C4-2B (cell line): ENCODE results near the gene IFT74.

Experiments
- H3K27ac ChIP-seq: fragments of 450-650 bp; 2 replicates; pipeline ENCODE4 v1.5.1; 2017
- CTCF ChIP-seq: fragments of 450-650 bp; conservative IDR thresholded peaks from 2 replicates; pipeline ENCODE4 v1.5.1; 2017; ENCODE audit warnings: mild to moderate bottlenecking
- ZFX ChIP-seq: fragments of 450-650 bp; IDR thresholded peaks from 2 replicates; pipeline ENCODE4 v1.6.1; 2017

The IFT74 gene

GRCh38 chr9:27005491-27005890, 49.3 kb downstream of the IFT74 start, which contains the start of gene LRRC19:
LRRC19 (minus strand) TSS chr9:27005672; CDS start chr9:26999694, 5,978 bp downstream.
- TF ChIP-seq ZFX (no peak), CTCF (no peak)
- H3K27ac ChIP-seq: no peak within 1 kb of the TSS

- no peak for TF ChIP-seq ZFX
- H3K27ac ChIP-seq: no peak overlapping the region
Observed at GRCh38 chr9:27019589-27019988, 63.4 kb downstream of the IFT74 start.

GRCh38 chr9:27022920-27023319, 66.7 kb downstream of the IFT74 start:
- TF ChIP-seq ZFX (no peak), CTCF (no peak)

GRCh38 chr9:27029186-27029585, 73.0 kb downstream of the IFT74 start:
- no peak overlapping the region for H3K27ac ChIP-seq
- TF ChIP-seq ZFX: no peak
- TF ChIP-seq CTCF: no peak

More at GRCh38 chr9:27022920-27023319, 66.7 kb downstream of the IFT74 start:
- no peak overlapping the region for H3K27ac ChIP-seq

GRCh38 chr9:27033815-27034403, 77.7 kb downstream of the IFT74 start:
- TF ChIP-seq CTCF: peak; percentile 88
- no peak for TF ChIP-seq ZFX
- H3K27ac ChIP-seq: no peak overlapping the region

GRCh38 chr9:27037499-27037898, 81.3 kb downstream of the IFT74 start:
- no peak overlapping the region for H3K27ac ChIP-seq
- TF ChIP-seq CTCF: no peak
- no peak for TF ChIP-seq ZFX

GRCh38 chr9:27041746-27042145, 85.5 kb downstream of the IFT74 start:
- H3K27ac ChIP-seq: no peak overlapping the region
- TF ChIP-seq ZFX: no peak
- TF ChIP-seq CTCF: no peak

GRCh38 chr9:27042476-27042875, 86.3 kb downstream of the IFT74 start:
- TF ChIP-seq CTCF: no peak
- TF ChIP-seq ZFX: no peak
- no peak overlapping the region for H3K27ac ChIP-seq
